ENCODE results near the gene MYO16.

The MYO16 gene

GRCh38 chr13:108787700-108788414, 158.4 kb downstream of the MYO16 start:
- DNase-seq (ENCODE audit: insufficient read length, low spot score) (no peak), FAIRE-seq (no peak)

- FAIRE-seq (no peak), DNase-seq (ENCODE audit: insufficient read length, low spot score) (no peak)
Measured at GRCh38 chr13:108789476-108789875, 160.1 kb downstream of the MYO16 start.

GRCh38 chr13:108795841-108796240, 166.4 kb downstream of the MYO16 start:
- DNase-seq (ENCODE audit: insufficient read length, low spot score) (no peak), FAIRE-seq (no peak)

- FAIRE-seq (no peak), DNase-seq (ENCODE audit: insufficient read length, low spot score) (no peak)
Measured at GRCh38 chr13:108797354-108797753, 167.9 kb downstream of the MYO16 start.

- DNase-seq (ENCODE audit: insufficient read length, low spot score): no peak
Measured at GRCh38 chr13:108807841-108808240, 178.4 kb downstream of the MYO16 start.

GRCh38 chr13:108812165-108812564, 182.8 kb downstream of the MYO16 start:
- no peak for FAIRE-seq

More at GRCh38 chr13:108807841-108808240, 178.4 kb downstream of the MYO16 start:
- no peak for FAIRE-seq

GRCh38 chr13:108812661-108813060, 183.2 kb downstream of the MYO16 start:
- no peak for DNase-seq (ENCODE audit: insufficient read length, low spot score)
- FAIRE-seq: no peak

More at GRCh38 chr13:108812165-108812564, 182.8 kb downstream of the MYO16 start:
- no peak for DNase-seq (ENCODE audit: insufficient read length, low spot score)

GRCh38 chr13:108813587-108814170, 184.3 kb downstream of the MYO16 start:
- DNase-seq (ENCODE audit: insufficient read length, low spot score): no peak
- no peak for FAIRE-seq

- DNase-seq (ENCODE audit: insufficient read length, low spot score) (no peak), FAIRE-seq (no peak)
Measured at GRCh38 chr13:108816375-108816774, 187.0 kb downstream of the MYO16 start.

GRCh38 chr13:108827646-108828045, 198.2 kb downstream of the MYO16 start:
- FAIRE-seq (no peak), DNase-seq (ENCODE audit: insufficient read length, low spot score) (no peak)

GRCh38 chr13:108828086-108828815, 198.8 kb downstream of the MYO16 start:
- DNase-seq (ENCODE audit: insufficient read length, low spot score) (no peak), FAIRE-seq (no peak)

GRCh38 chr13:108830916-108831315, 201.5 kb downstream of the MYO16 start:
- DNase-seq (ENCODE audit: insufficient read length, low spot score) (no peak), FAIRE-seq (no peak)

GRCh38 chr13:108833531-108833930, 204.1 kb downstream of the MYO16 start:
- DNase-seq (ENCODE audit: insufficient read length, low spot score) (no peak), FAIRE-seq (no peak)

- no peak for FAIRE-seq
- DNase-seq (ENCODE audit: insufficient read length, low spot score): no peak
Measured at GRCh38 chr13:108834193-108834592, 204.8 kb downstream of the MYO16 start.

GRCh38 chr13:108835083-108835482, 205.7 kb downstream of the MYO16 start:
- DNase-seq (ENCODE audit: insufficient read length, low spot score) (no peak), FAIRE-seq (no peak)

- DNase-seq (ENCODE audit: insufficient read length, low spot score) (no peak), FAIRE-seq (no peak)
Measured at GRCh38 chr13:108850691-108851090, 221.3 kb downstream of the MYO16 start.

- no peak for DNase-seq (ENCODE audit: insufficient read length, low spot score)
- FAIRE-seq: no peak
Measured at GRCh38 chr13:108851660-108852059, 222.2 kb downstream of the MYO16 start.

- no peak for FAIRE-seq
- DNase-seq (ENCODE audit: insufficient read length, low spot score): no peak
Measured at GRCh38 chr13:108853031-108853430, 223.6 kb downstream of the MYO16 start.

GRCh38 chr13:108855737-108856387, 226.5 kb downstream of the MYO16 start:
- FAIRE-seq (no peak), DNase-seq (ENCODE audit: insufficient read length, low spot score) (no peak)

- FAIRE-seq: no peak
- no peak for DNase-seq (ENCODE audit: insufficient read length, low spot score)
Measured at GRCh38 chr13:108858676-108859075, 229.3 kb downstream of the MYO16 start.

Data from HTR-8/SVneo (cell line).